Measurements from ENCODE around the gene WDR20. TPM values are rescaled to one million over a fixed set of nuclear protein-coding genes. Genes with fewer than 3 reads are reported as not detected.

The WDR20 gene
- total and polyA plus RNA-seq, 11 donors, result 10.4 to 26.5 (median 19.5) TPM

DNA sequence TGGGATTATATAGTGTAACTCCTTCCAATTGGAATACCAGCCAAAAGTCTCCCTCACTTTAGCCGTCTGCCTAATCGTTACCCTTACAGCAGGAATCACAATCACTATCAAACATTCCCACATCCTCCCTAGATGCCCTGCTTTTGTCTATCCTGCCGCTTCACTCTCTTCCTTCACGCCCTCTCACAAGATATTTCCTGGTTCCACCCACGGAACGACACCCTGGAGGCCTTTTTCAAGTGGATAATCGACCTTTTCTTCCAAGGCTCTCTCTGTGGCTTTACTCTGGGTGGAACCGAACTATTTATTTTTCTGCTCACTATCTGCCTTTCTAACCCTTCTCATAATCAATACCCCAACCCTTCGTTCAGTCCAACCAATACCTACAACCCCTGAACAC lies 106.4 kb downstream of the WDR20 start:
- TF ChIP-seq, protein P1, sequence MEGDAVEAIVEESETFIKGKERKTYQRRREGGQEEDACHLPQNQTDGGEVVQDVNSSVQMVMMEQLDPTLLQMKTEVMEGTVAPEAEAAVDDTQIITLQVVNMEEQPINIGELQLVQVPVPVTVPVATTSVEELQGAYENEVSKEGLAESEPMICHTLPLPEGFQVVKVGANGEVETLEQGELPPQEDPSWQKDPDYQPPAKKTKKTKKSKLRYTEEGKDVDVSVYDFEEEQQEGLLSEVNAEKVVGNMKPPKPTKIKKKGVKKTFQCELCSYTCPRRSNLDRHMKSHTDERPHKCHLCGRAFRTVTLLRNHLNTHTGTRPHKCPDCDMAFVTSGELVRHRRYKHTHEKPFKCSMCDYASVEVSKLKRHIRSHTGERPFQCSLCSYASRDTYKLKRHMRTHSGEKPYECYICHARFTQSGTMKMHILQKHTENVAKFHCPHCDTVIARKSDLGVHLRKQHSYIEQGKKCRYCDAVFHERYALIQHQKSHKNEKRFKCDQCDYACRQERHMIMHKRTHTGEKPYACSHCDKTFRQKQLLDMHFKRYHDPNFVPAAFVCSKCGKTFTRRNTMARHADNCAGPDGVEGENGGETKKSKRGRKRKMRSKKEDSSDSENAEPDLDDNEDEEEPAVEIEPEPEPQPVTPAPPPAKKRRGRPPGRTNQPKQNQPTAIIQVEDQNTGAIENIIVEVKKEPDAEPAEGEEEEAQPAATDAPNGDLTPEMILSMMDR (IDR thresholded peaks at IDR 0.05), result no peak
- TF ChIP-seq POLR2A (IDR thresholded peaks at IDR 0.05), result no peak
- intact Hi-C loops (cut with DNase I), result no loop called here
- Histone ChIP-seq H3K4me3 (no peak overlapping the region), H3K27me3 (no peaks in the 10 kb centered on the region), H3K36me3 (peaks cover 0 to 13% (median 0%) of the 10 kb centered on the region in 9 donors), H3K4me1 (peaks cover 0 to 4% (median 0%) of the 10 kb centered on the region in 12 donors), H3K27ac (no peak overlapping the region), H3K9me3 (no peaks in the 10 kb centered on the region)
- no peak for ATAC-seq
- no peak for DNase-seq
- 57 to 73% (median 61%) methylated on average over 9 of the region's 9 CpGs for WGBS, 4 donors

DNA sequence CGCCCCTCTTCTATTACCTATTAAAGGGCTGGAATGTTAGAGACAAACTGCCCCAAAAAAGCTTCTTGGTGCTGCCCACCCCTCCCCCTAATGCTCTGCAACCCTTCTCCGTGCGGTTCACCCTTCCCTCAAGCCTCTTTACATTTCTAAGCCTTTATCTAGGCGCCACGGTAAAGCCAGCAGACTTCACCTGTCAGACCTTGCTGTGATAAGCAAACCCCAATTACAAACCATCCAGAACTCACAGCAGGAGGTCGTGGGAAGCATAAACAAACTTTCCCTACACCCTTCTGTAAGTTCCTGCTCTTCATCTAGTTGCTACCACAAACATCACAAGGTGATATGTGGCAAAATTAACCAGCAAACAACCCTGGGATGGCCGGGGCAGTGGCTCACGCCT lies 108.4 kb downstream of the WDR20 start:
- WGBS, 4 donors, result 84 to 91% (median 86%) methylated on average over 8 of the region's 8 CpGs
- H3K27ac ChIP-seq, result no peak overlapping the region
- DNase-seq, result no peak
- no peak for TF ChIP-seq POLR2A (IDR thresholded peaks at IDR 0.05)
- TF ChIP-seq, protein P1 (IDR thresholded peaks at IDR 0.05), result no peak
- H3K4me3 ChIP-seq, result no peak overlapping the region
- no peaks in the 10 kb centered on the region for H3K9me3 ChIP-seq
- peaks cover 0 to 4% (median 0%) of the 10 kb centered on the region in 12 donors for H3K4me1 ChIP-seq
- intact Hi-C loops (cut with DNase I), result no loop called here
- H3K27me3 ChIP-seq, result no peaks in the 10 kb centered on the region
- H3K36me3 ChIP-seq, result peaks cover 0 to 17% (median 0%) of the 10 kb centered on the region in 9 donors
- no peak for ATAC-seq

DNA sequence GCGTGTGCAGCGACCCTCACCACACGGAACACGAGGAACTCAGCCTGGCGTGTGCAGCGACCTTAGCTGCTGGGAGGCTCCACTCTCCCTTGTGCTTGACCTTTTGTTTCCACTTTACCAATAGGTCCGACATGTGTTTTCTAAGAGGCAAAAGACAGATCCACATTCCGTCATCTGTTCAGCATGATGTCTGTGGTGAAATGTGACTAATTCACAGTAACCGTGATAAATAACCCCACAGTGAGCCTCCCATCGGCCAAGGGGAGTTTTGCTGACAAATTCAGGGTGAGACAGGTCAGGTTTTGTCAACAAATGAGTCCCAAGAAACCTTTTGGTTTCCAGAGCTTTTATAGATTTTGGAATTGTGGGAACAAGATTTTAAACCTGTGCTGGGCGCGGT lies 109.3 kb downstream of the WDR20 start:
- Histone ChIP-seq H3K4me1 (peaks cover 0 to 5% (median 0%) of the 10 kb centered on the region in 12 donors), H3K9me3 (no peaks in the 10 kb centered on the region), H3K27me3 (no peaks in the 10 kb centered on the region), H3K36me3 (peaks cover 0 to 17% (median 0%) of the 10 kb centered on the region in 9 donors), H3K27ac (no peak overlapping the region), H3K4me3 (no peak overlapping the region)
- DNase-seq, result no peak
- 90 to 93% (median 91%) methylated on average over 12 of the region's 12 CpGs for WGBS, 4 donors
- intact Hi-C loops (cut with DNase I), result no loop called here
- no peak for TF ChIP-seq POLR2A (IDR thresholded peaks at IDR 0.05)
- TF ChIP-seq, protein P1 (IDR thresholded peaks at IDR 0.05), result no peak
- no peak for ATAC-seq

DNA sequence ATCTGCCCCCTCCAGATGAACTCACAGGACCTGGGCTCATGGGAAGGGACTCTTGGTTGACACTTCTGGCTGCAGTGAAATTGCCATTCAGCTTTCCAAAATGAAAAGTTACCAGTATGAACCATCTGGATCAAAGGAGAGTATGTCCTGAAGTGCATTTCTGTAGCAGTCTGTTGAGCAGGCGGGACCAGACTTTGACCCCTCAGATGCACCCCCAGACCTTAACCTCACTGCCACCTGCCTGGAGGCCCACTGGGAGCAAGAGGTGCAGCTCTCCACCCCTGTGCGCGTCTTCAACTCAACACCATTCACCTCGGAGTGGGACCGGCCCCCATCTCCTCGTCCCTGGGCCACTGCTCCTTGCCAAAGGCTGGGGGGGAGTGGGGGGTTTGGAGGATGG lies 110.3 kb downstream of the WDR20 start:
- H3K27ac ChIP-seq, result no peak overlapping the region
- no peak for DNase-seq
- 94 to 98% (median 97%) methylated on average over 6 of the region's 6 CpGs for WGBS, 4 donors
- peaks cover 0 to 17% (median 0%) of the 10 kb centered on the region in 9 donors for H3K36me3 ChIP-seq
- H3K9me3 ChIP-seq, result no peaks in the 10 kb centered on the region
- intact Hi-C loops (cut with DNase I), result no loop called here
- H3K4me3 ChIP-seq, result no peak overlapping the region
- no peaks in the 10 kb centered on the region for H3K27me3 ChIP-seq
- H3K4me1 ChIP-seq, result peaks cover 0 to 6% (median 0%) of the 10 kb centered on the region in 12 donors
- TF ChIP-seq POLR2A (IDR thresholded peaks at IDR 0.05), result no peak
- TF ChIP-seq, protein P1 (IDR thresholded peaks at IDR 0.05), result no peak
- ATAC-seq, result no peak
